CD14-positive monocyte (primary cell): ENCODE results near the gene POU6F2. TPM values are rescaled to one million over a fixed set of nuclear protein-coding genes. Genes with fewer than 3 reads are reported as not detected.

Source experiments
- DNase-seq, 3 donors: peaks; one replicate each; pipeline ENCODE4 v3.0.0-alpha.2; 2011 to 2022
- H2AFZ ChIP-seq: 2 replicates; pipeline ENCODE4 v1.6.0; 2012; ENCODE audit warnings: mild to moderate bottlenecking, low read depth, low read length, inconsistent platforms; ENCODE audit not compliant: insufficient read depth, poor library complexity, severe bottlenecking
- H3K27ac ChIP-seq, 2 donors: 1 replicate in 1 of 2; 2 replicates in 1 of 2; pipeline ENCODE4 v1.5.1; 2012 to 2013; ENCODE audit warnings: low read length in 2 of 2, control low read depth in 1 of 2, inconsistent platforms in 1 of 2, low read depth in 1 of 2, mild to moderate bottlenecking in 1 of 2
- H3K27me3 ChIP-seq, 2 donors: one replicate each; pipeline versions ENCODE4 v1.6.0 to v1.6.1; 2011 to 2013; ENCODE audit warnings: low read length in 2 of 2; ENCODE audit not compliant: control insufficient read depth in 2 of 2, insufficient read depth in 2 of 2
- H3K36me3 ChIP-seq, 2 donors: replicated peaks in 1 of 2; 1 replicate in 1 of 2; 2 replicates in 1 of 2; pipeline versions ENCODE4 v1.5.1 to v1.6.1; 2012 to 2013; ENCODE audit warnings: low read length in 2 of 2, control low read depth in 1 of 2, inconsistent platforms in 1 of 2, mild to moderate bottlenecking in 1 of 2; ENCODE audit not compliant: insufficient read depth in 2 of 2, control insufficient read depth in 1 of 2
- H3K4me1 ChIP-seq, 2 donors: 1 replicate in 1 of 2; 2 replicates in 1 of 2; pipeline versions ENCODE4 v1.5.1 to v1.6.1; 2012 to 2013; ENCODE audit warnings: low read length in 2 of 2, control low read depth in 1 of 2, inconsistent platforms in 1 of 2, mild to moderate bottlenecking in 1 of 2, moderate library complexity in 1 of 2; ENCODE audit not compliant: insufficient read depth in 2 of 2, control insufficient read depth in 1 of 2
- H3K4me2 ChIP-seq: replicated peaks from 2 replicates; pipeline ENCODE3; 2012; ENCODE audit warnings: low read length, moderate library complexity, mild to moderate bottlenecking; ENCODE audit not compliant: poor library complexity, severe bottlenecking; ENCODE audit errors: extremely low read depth
- H3K4me3 ChIP-seq, 3 experiments: fragments of 200-600 bp in 1 of 3; sonication (generic) in 1 of 3; replicated peaks in 1 of 3; 1 replicate in 2 of 3; 2 replicates in 1 of 3; pipeline ENCODE4 v1.5.1; 2011 to 2013; ENCODE audit warnings: low read length in 3 of 3, mild to moderate bottlenecking in 3 of 3, control low read depth in 2 of 3, low read depth in 2 of 3, inconsistent platforms in 1 of 3, moderate library complexity in 1 of 3
- H3K79me2 ChIP-seq: 2 replicates; pipeline ENCODE4 v1.6.0; 2012; ENCODE audit warnings: mild to moderate bottlenecking, control low read depth, inconsistent platforms, low read length, moderate library complexity; ENCODE audit not compliant: insufficient read depth
- H3K9ac ChIP-seq: 2 replicates; pipeline ENCODE4 v1.6.0; 2017; ENCODE audit warnings: low read length, mild to moderate bottlenecking; ENCODE audit not compliant: insufficient read depth, poor library complexity, severe bottlenecking
- H3K9me3 ChIP-seq, 2 donors: replicated peaks in 1 of 2; 1 replicate in 1 of 2; 2 replicates in 1 of 2; pipeline versions ENCODE4 v1.5.1 to v1.6.1; 2012 to 2013; ENCODE audit warnings: low read length in 2 of 2, control low read depth in 1 of 2; ENCODE audit not compliant: control insufficient read depth in 1 of 2, insufficient read depth in 1 of 2
- H4K20me1 ChIP-seq: 2 replicates; pipeline ENCODE4 v1.6.0; 2012; ENCODE audit warnings: mild to moderate bottlenecking, low read length, control low read depth, moderate library complexity; ENCODE audit not compliant: insufficient read depth
- H3K27ac Mint-ChIP-seq, 7 donors: one replicate each; pipeline ENCODE4 v1.8.0; 2020; ENCODE audit warnings: mild to moderate bottlenecking in 7 of 7, mixed read lengths in 7 of 7, moderate library complexity in 6 of 7, inconsistent platforms in 2 of 7
- H3K27me3 Mint-ChIP-seq, 3 donors: one replicate each; pipeline ENCODE4 v1.8.0; 2021 to 2022; ENCODE audit warnings: low read depth in 3 of 3, mild to moderate bottlenecking in 3 of 3, mixed read lengths in 3 of 3, moderate library complexity in 3 of 3, inconsistent platforms in 1 of 3
- H3K36me3 Mint-ChIP-seq, 2 donors: one replicate each; pipeline ENCODE4 v1.8.0; 2020; ENCODE audit warnings: mixed read lengths in 2 of 2, inconsistent platforms in 1 of 2, mild to moderate bottlenecking in 1 of 2
- H3K4me1 Mint-ChIP-seq: one replicate; pipeline ENCODE4 v1.8.0; 2020; ENCODE audit warnings: mild to moderate bottlenecking, mixed read lengths
- H3K4me3 Mint-ChIP-seq, 2 donors: one replicate each; pipeline ENCODE4 v1.8.0; 2020; ENCODE audit warnings: mild to moderate bottlenecking in 2 of 2, mixed read lengths in 2 of 2, moderate library complexity in 1 of 2
- H3K9me3 Mint-ChIP-seq, 7 donors: one replicate each; pipeline ENCODE4 v1.8.0; 2020 to 2022; ENCODE audit warnings: mixed read lengths in 7 of 7, mild to moderate bottlenecking in 6 of 7, moderate library complexity in 6 of 7, inconsistent platforms in 2 of 7
- CTCF ChIP-seq: fragments of 200-600 bp; IDR thresholded peaks from one replicate; pipeline ENCODE4 v1.8.0; 2022; ENCODE audit warnings: antibody characterized with exemption, mild to moderate bottlenecking
- WGBS: methylation state at CpG from one replicate; pipeline ENCODE4 v1.1.5; 2013; ENCODE audit warnings: missing lambda C conversion rate; ENCODE audit not compliant: insufficient coverage; 5-methylcytosine and 5-hydroxymethylcytosine counted together
- intact Hi-C, 2 donors: fragments of 100-400 bp; cut with micrococcal nuclease; formaldehyde crosslinking; loops; one replicate each; pipeline versions ENCODE4 v1.15.0 to v1.15.1; 2023
- polyA plus RNA-seq, 3 donors: library from polyadenylated mRNA; depleted of rRNA in 1 of 3; unstranded in 2 of 3; stranded (reverse) in 1 of 3; fragments of 300-500 nt in 2 of 3; fragments of >200 nt in 1 of 3; fragmentation: Illumina TruSeq in 2 of 3; gene quantifications; 1 replicate in 2 of 3; 2 replicates in 1 of 3; pipeline ENCODE4 v1.2.3, GENCODE V29; 2012 to 2021

POU6F2 gene
- polyA plus RNA-seq, 3 donors, result not detected

- Histone ChIP-seq H3K36me3 (no peaks in the 10 kb centered on the region), H3K4me3 (no peak overlapping the region), H2AFZ (no peak overlapping the region), H3K79me2 (no peaks in the 10 kb centered on the region), H3K9me3 (no peaks in the 10 kb centered on the region), H3K27me3 (no peaks in the 10 kb centered on the region), H3K4me2 (no peak overlapping the region), H4K20me1 (no peaks in the 10 kb centered on the region), H3K27ac (no peak overlapping the region), H3K9ac (no peak overlapping the region), H3K4me1 (no peaks in the 10 kb centered on the region)
- Mint-ChIP-seq H3K36me3 (no peaks in the 10 kb centered on the region), H3K27ac (no peak overlapping the region), H3K4me3 (no peak overlapping the region), H3K9me3 (no peaks in the 10 kb centered on the region), H3K4me1 (no peaks in the 10 kb centered on the region), H3K27me3 (peaks cover 3 to 5% (median 3%) of the 10 kb centered on the region in 3 donors)
- no CpG with 5 or more reads among the region's 3 CpGs for WGBS
- no peak for TF ChIP-seq CTCF
- intact Hi-C loops, result no loop called here
- no peak for DNase-seq
Measured at GRCh38 chr7:39342763-39343162, 365.1 kb downstream of the POU6F2 start.

- H3K79me2 ChIP-seq, result no peaks in the 10 kb centered on the region
- H3K4me2 ChIP-seq, result no peak overlapping the region
- H3K27ac ChIP-seq, result no peak overlapping the region
- TF ChIP-seq CTCF, result no peak
- Mint-ChIP-seq H3K27me3 (peaks cover 0 to 2% (median 0%) of the 10 kb centered on the region in 3 donors), H3K36me3 (no peaks in the 10 kb centered on the region), H3K27ac (no peak overlapping the region), H3K4me3 (no peak overlapping the region), H3K9me3 (peaks cover 0 to 1% (median 0%) of the 10 kb centered on the region in 7 donors), H3K4me1 (peaks cover 4% of the 10 kb centered on the region)
- WGBS, result 84% methylated on average over 6 of the region's 7 CpGs
- H3K4me1 ChIP-seq, result no peaks in the 10 kb centered on the region
- DNase-seq, result no peak
- no peaks in the 10 kb centered on the region for H3K9me3 ChIP-seq
- H2AFZ ChIP-seq, result no peak overlapping the region
- H3K27me3 ChIP-seq, result no peaks in the 10 kb centered on the region
- intact Hi-C loops, result no loop called here
- no peak overlapping the region for H3K4me3 ChIP-seq
- H3K9ac ChIP-seq, result no peak overlapping the region
- H4K20me1 ChIP-seq, result no peaks in the 10 kb centered on the region
- no peaks in the 10 kb centered on the region for H3K36me3 ChIP-seq
Measured at GRCh38 chr7:39349452-39350123, 371.9 kb downstream of the POU6F2 start.
